GM08714 (cell line): ENCODE results near the gene OTOF.

ENCODE experiments used
- H3K4me3 ChIP-seq: fragments of 200-500 bp; sonication (Bioruptor generic); 2 replicates; pipeline ENCODE4 v1.5.1; 2014; ENCODE audit warnings: mild to moderate bottlenecking, low read length, inconsistent platforms
- ZNF274 ChIP-seq: IDR thresholded peaks from 2 replicates; pipeline ENCODE4 v1.6.1; 2012; ENCODE audit warnings: mild to moderate bottlenecking, low read depth, low read length

The OTOF gene

GRCh38 chr2:26422947-26423629 is 54.8 kb downstream of the OTOF start:
- H3K4me3 ChIP-seq: no peak overlapping the region
- TF ChIP-seq ZNF274: no peak

GRCh38 chr2:26421961-26422360 is 56.0 kb downstream of the OTOF start:
- TF ChIP-seq ZNF274: no peak
- no peak overlapping the region for H3K4me3 ChIP-seq

GRCh38 chr2:26414311-26414710 is 63.6 kb downstream of the OTOF start:
- no peak overlapping the region for H3K4me3 ChIP-seq
- no peak for TF ChIP-seq ZNF274

GRCh38 chr2:26412091-26412673 is 65.7 kb downstream of the OTOF start:
- TF ChIP-seq ZNF274: no peak
- peak overlapping the region; percentile 14; the same call in 1 of the 2 replicates for H3K4me3 ChIP-seq

GRCh38 chr2:26411419-26411818 is 66.5 kb downstream of the OTOF start:
- no peak for TF ChIP-seq ZNF274
- H3K4me3 ChIP-seq: no peak overlapping the region

- H3K4me3 ChIP-seq: no peak overlapping the region
- no peak for TF ChIP-seq ZNF274
Measured at GRCh38 chr2:26410764-26411243, 67.1 kb downstream of the OTOF start.

GRCh38 chr2:26409785-26410184 is 68.1 kb downstream of the OTOF start:
- H3K4me3 ChIP-seq: no peak overlapping the region
- TF ChIP-seq ZNF274: no peak

GRCh38 chr2:26407526-26407925 is 70.4 kb downstream of the OTOF start:
- no peak overlapping the region for H3K4me3 ChIP-seq
- TF ChIP-seq ZNF274: no peak
